Endothelial cell of umbilical vein (primary cell): Measurements from ENCODE around the gene PRICKLE4. TPM values are rescaled to one million over a fixed set of nuclear protein-coding genes. Genes with fewer than 3 reads are reported as not detected.

Experiments
- BruUV-seq: library from RNA; stranded (reverse); fragments of 400-500 nt; replicated peaks from 2 replicates; lab custom pipeline; 2021; lab: Mats Ljungman, UMichigan
- CTCF ChIA-PET: fragments of 300-600, 350-600 bp; sonication (Branson Sonifier 250); formaldehyde crosslinking; loops from one replicate; lab custom pipeline; 2021; ENCODE audit warnings: antibody characterized with exemption, inconsistent platforms; lab: Charles Lee
- POLR2A ChIA-PET: fragments of 300-600, 350-600 bp; sonication (Branson Sonifier 250); formaldehyde crosslinking; loops from one replicate; lab custom pipeline; 2021; ENCODE audit warnings: antibody characterized with exemption, inconsistent platforms; lab: Charles Lee
- DNase-seq: peaks from one replicate; pipeline ENCODE4 v3.0.0-alpha.2; 2011; ENCODE audit warnings: low read depth, low spot score
- FAIRE-seq: peaks from 2 replicates; lab custom pipeline; 2011; peaks lifted over from hg19 to GRCh38; lab: Jason Lieb, UNC
- H2AFZ ChIP-seq: 2 replicates; pipeline ENCODE4 v1.6.0; 2012; ENCODE audit warnings: low read depth, low read length, control low read depth, inconsistent platforms
- H3K27ac ChIP-seq: 2 replicates; pipeline ENCODE4 v1.5.1; 2011; ENCODE audit warnings: low read depth, mild to moderate bottlenecking, control low read depth, low read length, moderate library complexity; ENCODE audit not compliant: insufficient read depth
- H3K27me3 ChIP-seq, 2 experiments: 2 replicates each; pipeline versions ENCODE4 v1.6.0 to v1.6.1; 2011; ENCODE audit warnings: low read length in 2 of 2, mixed read lengths in 1 of 2; ENCODE audit not compliant: control insufficient read depth in 2 of 2, insufficient read depth in 2 of 2
- H3K36me3 ChIP-seq, 2 experiments: 2 replicates in 1 of 2; 3 replicates in 1 of 2; pipeline ENCODE4 v1.5.1; 2011; ENCODE audit warnings: low read length in 2 of 2, mild to moderate bottlenecking in 1 of 2, moderate library complexity in 1 of 2; ENCODE audit not compliant: control insufficient read depth in 2 of 2, insufficient read depth in 2 of 2; ENCODE audit errors: extremely low read depth in 1 of 2
- H3K4me1 ChIP-seq: 3 replicates; pipeline ENCODE4 v1.5.1; 2011; ENCODE audit warnings: mild to moderate bottlenecking, low read length; ENCODE audit not compliant: control insufficient read depth, insufficient read depth; ENCODE audit errors: extremely low read depth
- H3K4me2 ChIP-seq: 2 replicates; pipeline ENCODE4 v1.6.1; 2011; ENCODE audit warnings: low read length, control low read depth, mixed read lengths; ENCODE audit not compliant: insufficient read depth
- H3K4me3 ChIP-seq, 3 experiments: fragments of 200-600 bp in 1 of 3; sonication (generic), shearing (Covaris generic) in 1 of 3; replicated peaks in 1 of 3; 2 replicates each; pipeline ENCODE4 v1.5.1; 2011 to 2016; ENCODE audit warnings: control low read depth in 3 of 3, low read length in 3 of 3, mild to moderate bottlenecking in 2 of 3, inconsistent platforms in 1 of 3, low read depth in 1 of 3, moderate library complexity in 1 of 3; ENCODE audit not compliant: insufficient read depth in 1 of 3
- H3K79me2 ChIP-seq: 2 replicates; pipeline ENCODE4 v1.6.0; 2012; ENCODE audit warnings: low read length, inconsistent platforms; ENCODE audit not compliant: control insufficient read depth, insufficient read depth
- H3K9ac ChIP-seq: replicated peaks from 2 replicates; pipeline ENCODE3; 2011; ENCODE audit warnings: low read length, control low read depth; ENCODE audit not compliant: insufficient read depth; ENCODE audit errors: extremely low read depth
- H3K9me1 ChIP-seq: replicated peaks from 3 replicates; pipeline ENCODE4 v1.6.0; 2011; ENCODE audit warnings: mild to moderate bottlenecking, low read length; ENCODE audit not compliant: control insufficient read depth, insufficient read depth; ENCODE audit errors: extremely low read depth
- H3K9me3 ChIP-seq: replicated peaks from 2 replicates; pipeline ENCODE4 v1.5.1; 2012; ENCODE audit warnings: low read length, inconsistent platforms; ENCODE audit not compliant: control insufficient read depth, insufficient read depth
- H4K20me1 ChIP-seq: replicated peaks from 2 replicates; pipeline ENCODE3; 2011; ENCODE audit warnings: mild to moderate bottlenecking, low read length; ENCODE audit not compliant: control insufficient read depth, insufficient read depth; ENCODE audit errors: extremely low read depth
- EZH2 ChIP-seq: IDR thresholded peaks from 2 replicates; pipeline ENCODE4 v1.6.1; 2012; ENCODE audit warnings: borderline replicate concordance, low read depth, mild to moderate bottlenecking, moderate library complexity, low read length, inconsistent platforms; ENCODE audit not compliant: severe bottlenecking
- FOS ChIP-seq: IDR thresholded peaks from 2 replicates; pipeline ENCODE4 v1.6.1; 2011; ENCODE audit warnings: mild to moderate bottlenecking, low read length, moderate library complexity, borderline replicate concordance; ENCODE audit not compliant: insufficient read depth
- GATA2 ChIP-seq: IDR thresholded peaks from 2 replicates; pipeline ENCODE4 v1.7.0; 2011; ENCODE audit warnings: low read depth, mild to moderate bottlenecking, moderate library complexity, mixed read lengths, low read length; ENCODE audit not compliant: insufficient read length, insufficient read depth
- JUN ChIP-seq: IDR thresholded peaks from 2 replicates; pipeline ENCODE4 v1.6.1; 2011; ENCODE audit warnings: borderline replicate concordance, low read depth; ENCODE audit not compliant: insufficient read length, insufficient read depth
- MYC ChIP-seq: IDR thresholded peaks from one replicate; pipeline ENCODE4 v1.6.1; 2011; ENCODE audit warnings: mild to moderate bottlenecking, low read depth, low read length
- POLR2A ChIP-seq: IDR thresholded peaks from 2 replicates; pipeline ENCODE4 v1.6.1; 2012; ENCODE audit warnings: low read depth, mild to moderate bottlenecking, control low read depth, low read length
- POLR2AphosphoS5 ChIP-seq: IDR thresholded peaks from 2 replicates; pipeline ENCODE4 v1.6.1; 2012; ENCODE audit warnings: low read depth, mild to moderate bottlenecking, control low read depth, low read length, moderate library complexity; ENCODE audit not compliant: insufficient read depth
- dilution Hi-C: fragments of 300-500 bp; cut with MboI; formaldehyde crosslinking; loops from one replicate; pipeline ENCODE4 v1.15.0; 2019; ENCODE audit warnings: low sequenced_read_pairs; ENCODE audit not compliant: extremely low pct_ligation_motif_present
- intact Hi-C: fragments of 100-400 bp; cut with micrococcal nuclease; formaldehyde crosslinking; loops from one replicate; pipeline ENCODE4 v1.10.0; 2022
- polyA plus RNA-seq, 4 experiments: library from polyadenylated mRNA; depleted of rRNA in 3 of 4; stranded (reverse) in 3 of 4; unstranded in 1 of 4; fragments of >200 nt; gene quantifications; 2 replicates each; pipeline versions ENCODE4 v1.2.1 to v1.2.3, GENCODE V29; 2011 to 2012; ENCODE audit warnings: missing spikeins in 1 of 4
- total RNA-seq: library from RNA; stranded (reverse); gene quantifications from 2 replicates; pipeline ENCODE4 v1.2.3, GENCODE V29; 2021
- TF ChIP-seq, protein P1 (sequence below), 2 donors: IDR thresholded peaks; 1 replicate in 1 of 2; 2 replicates in 1 of 2; pipeline ENCODE4 v1.5.1; 2011; ENCODE audit warnings: low read length in 2 of 2, mild to moderate bottlenecking in 2 of 2, moderate library complexity in 2 of 2, control low read depth in 1 of 2, inconsistent platforms in 1 of 2, low read depth in 1 of 2; ENCODE audit not compliant: insufficient read depth in 1 of 2; ENCODE audit errors: extremely low read depth in 1 of 2
- TF ChIP-seq, protein P2 (sequence below): IDR thresholded peaks from 2 replicates; pipeline ENCODE4 v1.6.1; 2011; ENCODE audit not compliant: insufficient read depth, insufficient read length

The PRICKLE4 gene
- total and polyA plus RNA-seq, 2 donors (not counting 3 experiments of a cell fraction or from before 2014, with no cell fraction given): 1.0 to 3.3 TPM

GRCh38 chr6:41789390-41789724 lies 8.8 kb downstream of the PRICKLE4 start:
- H3K79me2 ChIP-seq: peaks cover 17% of the 10 kb centered on the region
- no peak for TF ChIP-seq POLR2AphosphoS5
- TF ChIP-seq MYC: no peak
- TF ChIP-seq, protein P1, sequence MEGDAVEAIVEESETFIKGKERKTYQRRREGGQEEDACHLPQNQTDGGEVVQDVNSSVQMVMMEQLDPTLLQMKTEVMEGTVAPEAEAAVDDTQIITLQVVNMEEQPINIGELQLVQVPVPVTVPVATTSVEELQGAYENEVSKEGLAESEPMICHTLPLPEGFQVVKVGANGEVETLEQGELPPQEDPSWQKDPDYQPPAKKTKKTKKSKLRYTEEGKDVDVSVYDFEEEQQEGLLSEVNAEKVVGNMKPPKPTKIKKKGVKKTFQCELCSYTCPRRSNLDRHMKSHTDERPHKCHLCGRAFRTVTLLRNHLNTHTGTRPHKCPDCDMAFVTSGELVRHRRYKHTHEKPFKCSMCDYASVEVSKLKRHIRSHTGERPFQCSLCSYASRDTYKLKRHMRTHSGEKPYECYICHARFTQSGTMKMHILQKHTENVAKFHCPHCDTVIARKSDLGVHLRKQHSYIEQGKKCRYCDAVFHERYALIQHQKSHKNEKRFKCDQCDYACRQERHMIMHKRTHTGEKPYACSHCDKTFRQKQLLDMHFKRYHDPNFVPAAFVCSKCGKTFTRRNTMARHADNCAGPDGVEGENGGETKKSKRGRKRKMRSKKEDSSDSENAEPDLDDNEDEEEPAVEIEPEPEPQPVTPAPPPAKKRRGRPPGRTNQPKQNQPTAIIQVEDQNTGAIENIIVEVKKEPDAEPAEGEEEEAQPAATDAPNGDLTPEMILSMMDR (IDR thresholded peaks at IDR 0.05; ENCODE audit: extremely low read depth in 1 of 2, insufficient read depth in 1 of 2, low read depth in 1 of 2, low read length in 2 of 2): no peak
- no peak for TF ChIP-seq JUN
- TF ChIP-seq, protein P2, sequence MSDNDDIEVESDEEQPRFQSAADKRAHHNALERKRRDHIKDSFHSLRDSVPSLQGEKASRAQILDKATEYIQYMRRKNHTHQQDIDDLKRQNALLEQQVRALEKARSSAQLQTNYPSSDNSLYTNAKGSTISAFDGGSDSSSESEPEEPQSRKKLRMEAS: no peak
- TF ChIP-seq POLR2A: no peak
- no peak for TF ChIP-seq GATA2
- no peak for TF ChIP-seq EZH2
- TF ChIP-seq FOS: no peak
- no peak overlapping the region for H3K9ac ChIP-seq
- no peaks in the 10 kb centered on the region for H3K27me3 ChIP-seq
- DNase-seq (no peak), FAIRE-seq (no peak)
- no peak overlapping the region for H2AFZ ChIP-seq
- H3K4me3 ChIP-seq: no peak overlapping the region
- H3K36me3 ChIP-seq: peaks cover 6 to 10% of the 10 kb centered on the region in 2 experiments
- H3K27ac ChIP-seq: no peak overlapping the region
- intact Hi-C loops (no loop called here), dilution Hi-C loops (no loop called here)
- ChIA-PET POLR2A (no interaction called here), CTCF (interaction anchor here (2.2 kb wide), 1 partner anchor 8 kb away, joined by 12 read pairs; no protein-coding TSS in a partner anchor)
- no peaks in the 10 kb centered on the region for H4K20me1 ChIP-seq
- H3K4me1 ChIP-seq: peaks cover 10% of the 10 kb centered on the region
- peak overlapping the region; percentile 31 for H3K4me2 ChIP-seq
- BruUV-seq: no TSS peak
- H3K9me3 ChIP-seq: no peaks in the 10 kb centered on the region
- no peaks in the 10 kb centered on the region for H3K9me1 ChIP-seq
